ENCODE data around the gene CTSC.

The CTSC gene

GRCh38 chr11:88337181-88337986, at the start of gene CTSC:
CTSC (minus strand) TSS chr11:88337736; CDS start chr11:88337672, 64 bp downstream.
- no peaks in the 10 kb centered on the region for H3K27me3 Mint-ChIP-seq
- H3K4me1 Mint-ChIP-seq = peaks cover 20% of the 10 kb centered on the region
- peak; percentile 70 to 71 for DNase-seq (ENCODE audit: low spot score in 2 of 2)
- peak; percentile 89 for ATAC-seq (ENCODE audit: low read depth)
- H3K4me3 Mint-ChIP-seq = peak within 1 kb of the TSS; percentile 98
- H3K27ac Mint-ChIP-seq = peak within 1 kb of the TSS; percentile 89
- peaks cover 3% of the 10 kb centered on the region for H3K36me3 Mint-ChIP-seq
- no peaks in the 10 kb centered on the region for H3K9me3 Mint-ChIP-seq

GRCh38 chr11:88384669-88385005, 47.1 kb upstream of the CTSC start:
- H3K4me3 Mint-ChIP-seq = no peak overlapping the region
- no peak for DNase-seq (ENCODE audit: low spot score in 2 of 2)
- no peaks in the 10 kb centered on the region for H3K36me3 Mint-ChIP-seq
- no peak for ATAC-seq (ENCODE audit: low read depth)
- H3K9me3 Mint-ChIP-seq = no peaks in the 10 kb centered on the region
- H3K27ac Mint-ChIP-seq = no peak overlapping the region
- H3K27me3 Mint-ChIP-seq = no peaks in the 10 kb centered on the region
- no peaks in the 10 kb centered on the region for H3K4me1 Mint-ChIP-seq

DNA sequence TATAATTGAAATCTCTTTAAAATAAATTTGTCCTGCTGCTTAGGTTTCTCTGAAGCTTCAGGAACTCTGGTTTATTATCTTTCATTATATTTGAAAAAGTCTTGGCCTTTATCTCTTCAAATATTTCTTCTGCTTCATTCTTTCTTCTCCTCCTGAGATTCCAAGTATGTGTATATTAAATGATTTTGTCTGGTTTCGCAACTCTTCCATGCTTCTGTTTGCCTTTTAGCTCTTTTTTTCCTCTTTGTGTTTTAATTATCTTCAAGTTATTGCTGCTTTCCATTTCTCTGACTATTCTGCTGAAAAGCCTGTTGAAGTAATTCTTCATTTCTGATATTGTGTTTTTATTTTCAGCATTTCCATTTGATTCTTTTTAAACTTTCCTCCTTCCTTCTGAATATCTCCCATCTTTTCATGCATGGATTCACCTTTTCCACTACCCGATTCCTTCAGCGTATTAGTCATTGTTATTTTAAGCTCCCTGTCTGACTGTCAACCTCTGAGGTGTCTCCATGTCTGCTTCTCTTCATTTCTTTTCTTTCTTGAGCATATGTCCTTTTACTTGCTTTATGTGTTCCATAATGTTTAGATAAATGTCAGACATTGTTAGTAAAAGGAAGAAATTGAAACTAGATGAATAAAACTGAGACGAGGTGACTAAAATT, 46.6 kb upstream of the CTSC start:
- no peak overlapping the region for H3K27ac Mint-ChIP-seq
- DNase-seq (ENCODE audit: low spot score in 2 of 2) (no peak), ATAC-seq (ENCODE audit: low read depth) (no peak)
- no peak overlapping the region for H3K4me3 Mint-ChIP-seq
- H3K4me1 Mint-ChIP-seq = no peaks in the 10 kb centered on the region
- H3K9me3 Mint-ChIP-seq = no peaks in the 10 kb centered on the region
- no peaks in the 10 kb centered on the region for H3K36me3 Mint-ChIP-seq
- no peaks in the 10 kb centered on the region for H3K27me3 Mint-ChIP-seq

- Mint-ChIP-seq H3K4me1 (no peaks in the 10 kb centered on the region), H3K9me3 (no peaks in the 10 kb centered on the region), H3K27me3 (no peaks in the 10 kb centered on the region), H3K4me3 (no peak overlapping the region), H3K27ac (no peak overlapping the region), H3K36me3 (no peaks in the 10 kb centered on the region)
- ATAC-seq (ENCODE audit: low read depth) = no peak
- no peak for DNase-seq (ENCODE audit: low spot score in 2 of 2)
Observed at GRCh38 chr11:88383447-88383846, 45.9 kb upstream of the CTSC start.

DNA sequence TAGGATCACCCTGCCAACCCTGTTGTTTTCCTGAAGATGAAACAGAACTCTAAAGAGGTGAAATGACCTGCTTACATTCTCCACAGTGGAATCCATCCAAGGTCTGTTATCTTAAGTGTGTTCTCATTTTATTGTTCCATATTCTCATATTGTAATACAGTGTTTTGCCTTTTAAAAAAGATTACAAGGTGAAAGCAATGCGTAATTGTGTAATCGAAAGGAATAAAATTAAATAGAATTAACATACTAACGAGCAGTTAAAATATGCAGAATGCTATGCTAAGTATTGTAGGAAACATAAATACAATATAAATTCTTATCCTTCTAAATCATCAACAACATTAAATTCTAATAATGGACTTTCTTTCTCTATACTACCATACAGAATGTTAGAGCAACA, 41.6 kb upstream of the CTSC start:
- Mint-ChIP-seq H3K4me1 (no peaks in the 10 kb centered on the region), H3K27ac (no peak overlapping the region), H3K36me3 (peaks cover 7% of the 10 kb centered on the region), H3K27me3 (no peaks in the 10 kb centered on the region), H3K9me3 (no peaks in the 10 kb centered on the region), H3K4me3 (no peak overlapping the region)
- ATAC-seq (ENCODE audit: low read depth) = no peak
- no peak for DNase-seq (ENCODE audit: low spot score in 2 of 2)

DNA sequence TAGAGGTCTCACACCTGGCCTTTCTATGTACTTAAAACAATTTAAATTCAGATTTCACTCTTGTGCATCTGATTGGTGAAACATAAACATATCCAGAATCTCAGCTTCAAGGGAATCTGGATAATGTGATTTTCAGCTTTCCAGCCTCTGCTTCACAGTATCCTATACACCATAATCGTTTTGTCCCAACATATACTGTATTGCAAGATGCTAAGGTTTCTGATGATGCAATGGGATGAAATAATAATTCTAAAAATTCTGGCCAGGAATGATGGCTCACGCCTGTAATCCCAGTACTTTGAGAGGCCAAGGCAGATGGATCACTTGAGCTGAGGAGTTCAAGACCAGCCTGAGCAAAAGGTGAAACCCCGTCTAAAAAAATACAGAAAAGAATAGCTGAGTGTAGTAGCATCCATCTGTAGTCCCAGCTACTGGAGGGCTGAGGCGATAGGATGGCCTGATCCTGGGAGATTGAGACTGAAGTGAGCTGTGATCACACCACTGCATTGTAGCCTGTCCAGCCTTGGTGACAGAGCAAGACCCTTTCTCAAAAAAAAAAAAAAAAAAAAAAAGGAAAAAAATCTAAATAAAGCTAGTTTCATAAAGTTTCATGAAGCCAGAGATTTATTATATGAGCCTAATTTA, 41.0 kb upstream of the CTSC start:
- H3K4me3 Mint-ChIP-seq = no peak overlapping the region
- no peaks in the 10 kb centered on the region for H3K9me3 Mint-ChIP-seq
- ATAC-seq (ENCODE audit: low read depth) (no peak), DNase-seq (ENCODE audit: low spot score in 2 of 2) (no peak)
- peaks cover 12% of the 10 kb centered on the region for H3K36me3 Mint-ChIP-seq
- H3K27me3 Mint-ChIP-seq = no peaks in the 10 kb centered on the region
- no peak overlapping the region for H3K27ac Mint-ChIP-seq
- H3K4me1 Mint-ChIP-seq = no peaks in the 10 kb centered on the region

DNA sequence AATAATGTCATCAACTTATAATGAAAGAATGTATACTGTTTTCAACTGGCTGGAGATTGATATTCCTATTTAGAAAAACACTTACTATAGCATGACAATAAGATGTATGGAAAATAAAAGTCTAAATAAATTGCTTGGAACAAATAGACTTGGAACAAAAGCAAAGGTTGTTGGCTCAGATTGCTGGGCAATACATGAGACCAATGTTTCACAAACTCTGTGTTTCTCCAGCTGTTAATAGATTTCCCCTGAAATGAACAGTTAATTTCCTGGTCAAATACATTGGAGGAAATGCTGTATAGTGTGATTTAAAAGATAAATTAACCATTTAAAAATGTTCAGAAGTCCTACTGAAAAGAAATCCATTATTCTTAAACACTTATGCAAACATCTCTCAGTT, 40.1 kb upstream of the CTSC start:
- Mint-ChIP-seq H3K27me3 (no peaks in the 10 kb centered on the region), H3K36me3 (peaks cover 13% of the 10 kb centered on the region), H3K27ac (no peak overlapping the region), H3K4me3 (no peak overlapping the region), H3K9me3 (no peaks in the 10 kb centered on the region), H3K4me1 (no peaks in the 10 kb centered on the region)
- no peak for ATAC-seq (ENCODE audit: low read depth)
- no peak for DNase-seq (ENCODE audit: low spot score in 2 of 2)

DNA sequence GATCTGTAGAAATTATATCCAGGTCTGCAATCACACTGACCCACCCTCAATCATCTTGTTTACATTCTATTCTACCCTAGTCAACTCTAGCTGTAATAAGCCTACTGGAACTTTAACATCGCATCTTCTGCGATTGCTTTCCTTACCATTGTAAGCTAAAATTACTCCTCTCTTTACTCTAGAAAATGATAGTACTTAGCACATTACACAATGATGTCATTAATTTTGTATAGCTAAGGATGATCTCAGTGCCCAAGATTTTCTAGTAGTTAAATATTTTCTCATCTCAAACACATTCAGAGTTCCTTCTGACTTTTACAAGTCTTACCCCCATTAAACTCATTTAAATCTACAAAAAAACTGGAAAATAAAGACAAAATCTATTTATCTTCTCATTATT, 39.6 kb upstream of the CTSC start:
- Mint-ChIP-seq H3K27me3 (no peaks in the 10 kb centered on the region), H3K9me3 (no peaks in the 10 kb centered on the region), H3K27ac (no peak overlapping the region), H3K36me3 (peaks cover 13% of the 10 kb centered on the region), H3K4me1 (no peaks in the 10 kb centered on the region), H3K4me3 (no peak overlapping the region)
- no peak for ATAC-seq (ENCODE audit: low read depth)
- no peak for DNase-seq (ENCODE audit: low spot score in 2 of 2)

- H3K4me3 Mint-ChIP-seq = no peak overlapping the region
- H3K9me3 Mint-ChIP-seq = no peaks in the 10 kb centered on the region
- DNase-seq (ENCODE audit: low spot score in 2 of 2) = no peak
- no peaks in the 10 kb centered on the region for H3K4me1 Mint-ChIP-seq
- H3K27me3 Mint-ChIP-seq = no peaks in the 10 kb centered on the region
- peaks cover 13% of the 10 kb centered on the region for H3K36me3 Mint-ChIP-seq
- no peak for ATAC-seq (ENCODE audit: low read depth)
- no peak overlapping the region for H3K27ac Mint-ChIP-seq
Observed at GRCh38 chr11:88375927-88376470, 38.5 kb upstream of the CTSC start.

DNA sequence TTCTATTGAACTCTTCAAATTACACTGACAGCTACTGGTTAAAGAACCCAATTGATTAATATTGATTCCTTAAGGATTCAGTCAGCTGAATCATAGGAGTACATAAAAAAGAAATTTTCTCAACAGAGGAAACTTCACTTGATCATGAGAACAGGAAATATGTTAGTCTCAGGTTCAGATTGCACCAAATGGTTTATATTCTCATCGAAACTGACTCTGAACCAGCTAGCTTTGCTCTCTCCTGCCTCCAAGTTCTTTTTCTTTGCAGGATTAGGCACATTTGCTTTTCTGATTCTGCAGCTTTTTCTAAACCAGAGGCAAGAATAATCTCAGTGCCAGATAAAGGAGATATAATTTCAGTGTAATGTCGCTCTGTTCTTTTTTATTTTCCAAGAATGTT, 33.2 kb upstream of the CTSC start:
- Mint-ChIP-seq H3K27ac (no peak overlapping the region), H3K36me3 (peaks cover 13% of the 10 kb centered on the region), H3K27me3 (no peaks in the 10 kb centered on the region), H3K4me3 (no peak overlapping the region), H3K4me1 (no peaks in the 10 kb centered on the region), H3K9me3 (no peaks in the 10 kb centered on the region)
- DNase-seq (ENCODE audit: low spot score in 2 of 2) (no peak), ATAC-seq (ENCODE audit: low read depth) (no peak)

DNA sequence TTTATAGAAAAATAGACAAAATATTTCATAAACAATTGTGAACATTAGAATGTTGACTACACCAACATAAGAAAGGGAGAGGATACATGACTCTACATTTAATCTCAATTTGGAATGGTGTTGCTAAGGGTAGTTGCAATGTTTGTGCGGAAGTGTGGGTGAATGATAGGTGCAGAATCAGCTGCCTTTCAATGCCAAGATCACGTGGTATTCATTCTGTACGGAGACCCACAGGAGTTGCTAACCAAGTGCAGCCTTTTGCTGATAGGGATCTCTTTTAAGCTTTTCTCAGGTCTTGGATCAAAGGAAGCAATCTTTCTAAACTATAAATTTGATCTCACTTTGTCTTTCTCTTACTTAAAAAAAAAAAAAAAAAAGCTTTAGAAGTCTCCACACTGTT, 29.8 kb upstream of the CTSC start:
- Mint-ChIP-seq H3K27me3 (no peaks in the 10 kb centered on the region), H3K9me3 (no peaks in the 10 kb centered on the region), H3K36me3 (no peaks in the 10 kb centered on the region), H3K4me3 (no peak overlapping the region), H3K4me1 (no peaks in the 10 kb centered on the region), H3K27ac (no peak overlapping the region)
- ATAC-seq (ENCODE audit: low read depth) = no peak
- DNase-seq (ENCODE audit: low spot score in 2 of 2) = no peak

GRCh38 chr11:88363648-88364065, 26.1 kb upstream of the CTSC start:
- Mint-ChIP-seq H3K27me3 (no peaks in the 10 kb centered on the region), H3K4me1 (peaks cover 8% of the 10 kb centered on the region), H3K9me3 (no peaks in the 10 kb centered on the region), H3K27ac (no peak overlapping the region), H3K36me3 (no peaks in the 10 kb centered on the region), H3K4me3 (no peak overlapping the region)
- ATAC-seq (ENCODE audit: low read depth) (no peak), DNase-seq (ENCODE audit: low spot score in 2 of 2) (no peak)

- DNase-seq (ENCODE audit: low spot score in 2 of 2) (no peak), ATAC-seq (ENCODE audit: low read depth) (no peak)
- Mint-ChIP-seq H3K27ac (no peak overlapping the region), H3K4me3 (no peak overlapping the region), H3K36me3 (no peaks in the 10 kb centered on the region), H3K4me1 (peaks cover 8% of the 10 kb centered on the region), H3K27me3 (no peaks in the 10 kb centered on the region), H3K9me3 (no peaks in the 10 kb centered on the region)
Observed at GRCh38 chr11:88363004-88363403, 25.5 kb upstream of the CTSC start.

GRCh38 chr11:88360141-88360540, 22.6 kb upstream of the CTSC start:
- Mint-ChIP-seq H3K4me3 (no peak overlapping the region), H3K27me3 (no peaks in the 10 kb centered on the region), H3K36me3 (no peaks in the 10 kb centered on the region), H3K9me3 (no peaks in the 10 kb centered on the region), H3K27ac (no peak overlapping the region), H3K4me1 (peaks cover 12% of the 10 kb centered on the region)
- no peak for DNase-seq (ENCODE audit: low spot score in 2 of 2)
- no peak for ATAC-seq (ENCODE audit: low read depth)

Data from memory B cell (primary cell).